ENCODE data around the gene MINAR1. TPM values are rescaled to one million over a fixed set of nuclear protein-coding genes. Genes with fewer than 3 reads are reported as not detected.

MINAR1 gene, protein sequence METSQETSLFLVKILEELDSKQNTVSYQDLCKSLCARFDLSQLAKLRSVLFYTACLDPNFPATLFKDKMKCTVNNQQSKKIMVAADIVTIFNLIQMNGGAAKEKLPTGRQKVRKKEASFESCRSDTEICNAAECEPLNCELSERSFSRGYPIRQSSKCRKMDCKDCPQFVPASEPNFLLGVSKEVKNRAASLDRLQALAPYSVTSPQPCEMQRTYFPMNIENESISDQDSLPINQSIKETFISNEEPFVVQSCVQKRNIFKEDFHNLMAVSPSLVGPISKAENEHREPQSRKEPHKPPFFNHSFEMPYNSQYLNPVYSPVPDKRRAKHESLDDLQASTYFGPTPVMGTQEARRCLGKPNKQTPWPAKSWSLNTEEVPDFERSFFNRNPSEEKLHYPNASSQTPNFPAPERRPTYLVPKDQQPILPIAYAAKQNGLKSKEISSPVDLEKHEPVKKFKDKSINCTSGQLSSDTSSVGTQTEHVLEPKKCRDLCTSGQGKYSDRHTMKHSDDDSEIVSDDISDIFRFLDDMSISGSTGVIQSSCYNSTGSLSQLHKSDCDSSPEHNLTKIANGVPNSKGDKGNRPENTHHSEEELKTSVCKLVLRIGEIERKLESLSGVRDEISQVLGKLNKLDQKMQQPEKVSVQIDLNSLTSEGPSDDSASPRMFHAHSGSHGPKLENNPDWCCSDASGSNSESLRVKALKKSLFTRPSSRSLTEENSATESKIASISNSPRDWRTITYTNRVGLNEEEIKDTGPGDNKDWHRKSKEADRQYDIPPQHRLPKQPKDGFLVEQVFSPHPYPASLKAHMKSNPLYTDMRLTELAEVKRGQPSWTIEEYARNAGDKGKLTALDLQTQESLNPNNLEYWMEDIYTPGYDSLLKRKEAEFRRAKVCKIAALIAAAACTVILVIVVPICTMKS
- polyA plus RNA-seq (2012; rRNA removed): 0.35 and 0.39 TPM in 2 replicates
- 0.30 and 0.39 TPM in 2 replicates for polyA plus RNA-seq (2012; cell fraction: cytosol; rRNA removed)
- polyA plus RNA-seq (2012; cell fraction: nucleus; rRNA removed): 1.4 TPM in 2 replicates

DNA sequence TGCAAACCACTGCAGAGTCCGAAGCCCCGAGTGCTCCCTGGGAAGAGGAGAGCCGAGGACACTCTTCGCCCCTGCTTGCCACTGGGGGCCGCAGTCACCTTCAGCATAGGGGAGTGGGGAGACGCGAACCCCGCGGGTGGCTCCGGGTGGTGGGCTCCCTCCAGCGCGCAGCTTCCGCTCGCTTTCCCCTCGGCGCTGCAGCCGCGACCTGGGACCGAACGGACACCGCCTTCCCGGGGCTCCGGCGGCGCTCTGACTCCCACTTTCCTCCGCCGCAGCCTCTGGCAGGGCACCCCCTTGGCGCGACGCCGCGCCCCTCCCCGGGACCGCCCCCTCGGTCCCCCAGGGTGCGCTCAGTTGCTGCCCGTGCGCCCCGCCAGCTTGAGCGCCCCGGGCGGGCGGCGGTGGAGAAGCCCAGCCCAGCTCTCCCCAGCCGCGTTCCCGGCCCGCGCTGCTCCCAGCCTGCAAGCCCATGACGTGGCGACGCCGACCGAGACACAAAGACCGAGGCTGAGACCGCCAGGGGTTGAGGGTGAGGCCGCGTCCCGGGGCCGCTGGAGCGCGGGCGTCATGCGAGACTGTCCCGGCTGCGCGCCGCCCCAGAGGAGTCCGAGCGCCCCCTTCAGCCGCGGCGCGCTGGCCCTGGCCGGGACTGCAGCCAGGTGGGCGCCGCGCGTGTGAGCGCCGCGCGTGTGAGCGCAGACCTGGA is at the start of gene MINAR1:
Gene MINAR1 (plus strand): TSS at position 701 of the 709 bp plus-strand sequence. CDS start 23,812 bp downstream, outside the sequence.
- Histone ChIP-seq H3K27ac (ENCODE audit: low read depth in 2 of 2, low read length in 1 of 2) (no peak within 1 kb of the TSS), H3K4me3 (ENCODE audit: low read depth in 2 of 2, low read length in 1 of 2) (peak within 1 kb of the TSS; percentile 48 to 68), H3K4me1 (ENCODE audit: control insufficient read depth in 1 of 2, insufficient read depth in 2 of 2, low read depth in 1 of 2, low read length in 1 of 2) (peaks cover 0 to 7% of the 10 kb centered on the region in 2 experiments; a peak in 1 of 4 replicates), H3K9me3 (no peaks in the 10 kb centered on the region), H2AFZ (ENCODE audit: low read depth) (peak within 1 kb of the TSS; percentile 29; the same call in 1 of the 2 replicates), H3K36me3 (replicated peaks in 1 of 2; ENCODE audit: control insufficient read depth in 1 of 2, insufficient read depth in 2 of 2, low read length in 1 of 2) (no peaks in the 10 kb centered on the region), H3K4me2 (peak within 1 kb of the TSS; percentile 95), H4K20me1 (ENCODE audit: insufficient read depth) (no peaks in the 10 kb centered on the region), H3K9ac (peak within 1 kb of the TSS; percentile 3; the same call in 1 of the 2 replicates), H3K79me2 (ENCODE audit: insufficient read depth) (no peaks in the 10 kb centered on the region), H3F3A (replicated peaks; ENCODE audit: insufficient read depth) (no peaks in the 10 kb centered on the region), H3K9me2 (no peaks in the 10 kb centered on the region), H3K27me3 (ENCODE audit: insufficient read depth) (0 out of 2 replicates have a peak, but pooled peaks cover 7% of the 10 kb centered on the region)
- TF ChIP-seq NFIC (IDR thresholded peaks at IDR 0.05; ENCODE audit: borderline replicate concordance) (no peak), RAD21 (IDR thresholded peaks at IDR 0.05; ENCODE audit: low read length) (peak; percentile 35; the same call in 1 of the 2 replicates), SMC3 (IDR thresholded peaks at IDR 0.05; ENCODE audit: low read depth, low read length) (0 out of 2 replicates have a peak, but pooled peaks have one; percentile 5), EZH2phosphoT487 (IDR thresholded peaks at IDR 0.05; ENCODE audit: borderline replicate concordance, low read depth) (no peak), NRF1 (IDR thresholded peaks at IDR 0.05; ENCODE audit: low read depth, low read length) (no peak), TEAD4 (IDR thresholded peaks at IDR 0.05; ENCODE audit: borderline replicate concordance, insufficient read depth) (no peak)
- TF ChIP-seq, protein P1, sequence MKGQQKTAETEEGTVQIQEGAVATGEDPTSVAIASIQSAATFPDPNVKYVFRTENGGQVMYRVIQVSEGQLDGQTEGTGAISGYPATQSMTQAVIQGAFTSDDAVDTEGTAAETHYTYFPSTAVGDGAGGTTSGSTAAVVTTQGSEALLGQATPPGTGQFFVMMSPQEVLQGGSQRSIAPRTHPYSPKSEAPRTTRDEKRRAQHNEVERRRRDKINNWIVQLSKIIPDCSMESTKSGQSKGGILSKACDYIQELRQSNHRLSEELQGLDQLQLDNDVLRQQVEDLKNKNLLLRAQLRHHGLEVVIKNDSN (IDR thresholded peaks at IDR 0.05; ENCODE audit: borderline replicate concordance, low read depth): no peak
- TF ChIP-seq, protein P2, sequence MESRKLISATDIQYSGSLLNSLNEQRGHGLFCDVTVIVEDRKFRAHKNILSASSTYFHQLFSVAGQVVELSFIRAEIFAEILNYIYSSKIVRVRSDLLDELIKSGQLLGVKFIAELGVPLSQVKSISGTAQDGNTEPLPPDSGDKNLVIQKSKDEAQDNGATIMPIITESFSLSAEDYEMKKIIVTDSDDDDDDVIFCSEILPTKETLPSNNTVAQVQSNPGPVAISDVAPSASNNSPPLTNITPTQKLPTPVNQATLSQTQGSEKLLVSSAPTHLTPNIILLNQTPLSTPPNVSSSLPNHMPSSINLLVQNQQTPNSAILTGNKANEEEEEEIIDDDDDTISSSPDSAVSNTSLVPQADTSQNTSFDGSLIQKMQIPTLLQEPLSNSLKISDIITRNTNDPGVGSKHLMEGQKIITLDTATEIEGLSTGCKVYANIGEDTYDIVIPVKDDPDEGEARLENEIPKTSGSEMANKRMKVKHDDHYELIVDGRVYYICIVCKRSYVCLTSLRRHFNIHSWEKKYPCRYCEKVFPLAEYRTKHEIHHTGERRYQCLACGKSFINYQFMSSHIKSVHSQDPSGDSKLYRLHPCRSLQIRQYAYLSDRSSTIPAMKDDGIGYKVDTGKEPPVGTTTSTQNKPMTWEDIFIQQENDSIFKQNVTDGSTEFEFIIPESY (IDR thresholded peaks at IDR 0.05; ENCODE audit: borderline replicate concordance, low read depth): no peak
- TF ChIP-seq, protein P3, sequence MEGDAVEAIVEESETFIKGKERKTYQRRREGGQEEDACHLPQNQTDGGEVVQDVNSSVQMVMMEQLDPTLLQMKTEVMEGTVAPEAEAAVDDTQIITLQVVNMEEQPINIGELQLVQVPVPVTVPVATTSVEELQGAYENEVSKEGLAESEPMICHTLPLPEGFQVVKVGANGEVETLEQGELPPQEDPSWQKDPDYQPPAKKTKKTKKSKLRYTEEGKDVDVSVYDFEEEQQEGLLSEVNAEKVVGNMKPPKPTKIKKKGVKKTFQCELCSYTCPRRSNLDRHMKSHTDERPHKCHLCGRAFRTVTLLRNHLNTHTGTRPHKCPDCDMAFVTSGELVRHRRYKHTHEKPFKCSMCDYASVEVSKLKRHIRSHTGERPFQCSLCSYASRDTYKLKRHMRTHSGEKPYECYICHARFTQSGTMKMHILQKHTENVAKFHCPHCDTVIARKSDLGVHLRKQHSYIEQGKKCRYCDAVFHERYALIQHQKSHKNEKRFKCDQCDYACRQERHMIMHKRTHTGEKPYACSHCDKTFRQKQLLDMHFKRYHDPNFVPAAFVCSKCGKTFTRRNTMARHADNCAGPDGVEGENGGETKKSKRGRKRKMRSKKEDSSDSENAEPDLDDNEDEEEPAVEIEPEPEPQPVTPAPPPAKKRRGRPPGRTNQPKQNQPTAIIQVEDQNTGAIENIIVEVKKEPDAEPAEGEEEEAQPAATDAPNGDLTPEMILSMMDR (IDR thresholded peaks at IDR 0.05): peak; percentile 42
- peak; percentile 84 for DNase-seq
- ChIA-PET CTCF (interaction anchor here (0.6 to 3.8 kb wide), 15 partner anchors 9 to 422 kb away, joined by 3 to 40 read pairs (median 3); no protein-coding TSS in a partner anchor), POLR2A (no interaction called here)
- WGBS (ENCODE audit: low lambda C conversion rate): 10% methylated on average over 8 of the region's 84 CpGs
